Mucosa of rectum (tissue), 2 donors: Measurements from ENCODE around the gene VENTX.
"Not testable (repeated sequence)": the region's sequence is repeated elsewhere in the genome, so short reads cannot be mapped to it uniquely, and the experiment has no call there.

Experiments
- H3K27ac ChIP-seq, 2 donors: one replicate each; pipeline ENCODE4 v1.7.0; 2013; ENCODE audit warnings: inconsistent platforms in 2 of 2, low read depth in 2 of 2, low read length in 2 of 2
- H3K27me3 ChIP-seq, 2 donors: one replicate each; pipeline ENCODE4 v1.7.0; 2013; ENCODE audit warnings: low read length in 2 of 2; ENCODE audit not compliant: control insufficient read depth in 2 of 2, insufficient read depth in 2 of 2
- H3K36me3 ChIP-seq, 2 donors: one replicate each; pipeline ENCODE4 v1.7.0; 2013; ENCODE audit warnings: low read length in 2 of 2; ENCODE audit not compliant: control insufficient read depth in 2 of 2, insufficient read depth in 2 of 2
- H3K4me1 ChIP-seq, 2 donors: one replicate each; pipeline ENCODE4 v1.7.0; 2013; ENCODE audit warnings: low read length in 2 of 2, mild to moderate bottlenecking in 1 of 2; ENCODE audit not compliant: control insufficient read depth in 2 of 2, insufficient read depth in 2 of 2
- H3K4me3 ChIP-seq, 2 donors: one replicate each; pipeline ENCODE4 v1.7.0; 2013; ENCODE audit warnings: low read length in 2 of 2
- H3K9ac ChIP-seq, 2 donors: one replicate each; pipeline ENCODE4 v1.7.0; 2013; ENCODE audit warnings: low read length in 2 of 2, low read depth in 1 of 2, mild to moderate bottlenecking in 1 of 2
- H3K9me3 ChIP-seq, 2 donors: one replicate each; pipeline ENCODE4 v1.7.0; 2013; ENCODE audit warnings: low read length in 2 of 2; ENCODE audit not compliant: control insufficient read depth in 2 of 2
- donor health status: healthy.
- donor health status: Normal muscosa, but diverticular disease.

The VENTX gene

DNA sequence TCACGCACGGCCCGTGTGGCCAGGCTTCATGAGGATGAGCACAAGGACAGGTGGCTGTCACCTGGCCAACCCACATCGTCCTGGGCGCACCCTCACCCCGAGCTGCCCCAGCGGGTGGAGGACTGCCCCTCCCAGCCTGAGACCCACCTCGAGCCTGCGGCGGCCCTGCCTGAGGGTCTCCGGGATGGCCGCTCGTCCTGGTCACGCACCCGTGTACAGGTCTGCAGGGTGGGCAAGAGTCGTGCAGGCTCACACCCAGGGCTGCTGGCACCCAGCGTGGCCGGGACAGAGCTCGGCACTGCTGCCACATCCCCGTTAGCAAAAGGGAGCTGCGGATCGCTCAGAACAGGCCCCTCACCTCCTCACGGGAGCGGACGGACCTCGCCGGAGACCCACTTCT lies 22.1 kb upstream of the VENTX start:
- Histone ChIP-seq H3K4me3 (no peak overlapping the region), H3K27me3 (no peaks in the 10 kb centered on the region), H3K27ac (no peak overlapping the region), H3K36me3 (no peaks in the 10 kb centered on the region), H3K4me1 (no peaks in the 10 kb centered on the region), H3K9ac (no peak overlapping the region), H3K9me3 (no peaks in the 10 kb centered on the region)

DNA sequence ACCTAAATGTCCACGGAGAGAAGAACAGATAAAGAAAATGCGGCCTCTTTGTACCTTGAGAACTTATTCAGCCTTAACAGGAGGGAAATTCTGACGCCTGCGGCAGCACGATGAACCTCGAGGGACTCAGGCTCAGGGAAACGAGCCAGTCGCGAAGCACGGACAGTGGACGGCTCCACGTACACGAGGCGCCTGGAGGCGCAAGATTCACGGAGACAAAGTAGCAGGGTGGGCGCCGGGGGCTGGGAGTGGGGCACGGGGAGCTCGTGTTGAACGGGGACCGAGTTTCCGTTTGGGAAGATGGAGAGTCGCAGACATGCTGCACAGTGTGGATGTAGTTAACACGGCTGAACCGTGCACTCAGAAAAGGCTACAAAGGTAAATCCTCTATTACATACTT lies 20.9 kb upstream of the VENTX start:
- H3K9me3 ChIP-seq, result no peaks in the 10 kb centered on the region
- no peaks in the 10 kb centered on the region for H3K4me1 ChIP-seq
- no peaks in the 10 kb centered on the region for H3K36me3 ChIP-seq
- H3K9ac ChIP-seq, result no peak overlapping the region
- no peak overlapping the region for H3K27ac ChIP-seq
- no peak overlapping the region for H3K4me3 ChIP-seq
- H3K27me3 ChIP-seq, result no peaks in the 10 kb centered on the region

GRCh38 chr10:133217800-133218589 lies 19.7 kb upstream of the VENTX start:
- Histone ChIP-seq H3K36me3 (no peaks in the 10 kb centered on the region), H3K9me3 (no peaks in the 10 kb centered on the region), H3K27me3 (no peaks in the 10 kb centered on the region), H3K9ac (no peak overlapping the region), H3K27ac (no peak overlapping the region), H3K4me1 (no peaks in the 10 kb centered on the region), H3K4me3 (no peak overlapping the region)

DNA sequence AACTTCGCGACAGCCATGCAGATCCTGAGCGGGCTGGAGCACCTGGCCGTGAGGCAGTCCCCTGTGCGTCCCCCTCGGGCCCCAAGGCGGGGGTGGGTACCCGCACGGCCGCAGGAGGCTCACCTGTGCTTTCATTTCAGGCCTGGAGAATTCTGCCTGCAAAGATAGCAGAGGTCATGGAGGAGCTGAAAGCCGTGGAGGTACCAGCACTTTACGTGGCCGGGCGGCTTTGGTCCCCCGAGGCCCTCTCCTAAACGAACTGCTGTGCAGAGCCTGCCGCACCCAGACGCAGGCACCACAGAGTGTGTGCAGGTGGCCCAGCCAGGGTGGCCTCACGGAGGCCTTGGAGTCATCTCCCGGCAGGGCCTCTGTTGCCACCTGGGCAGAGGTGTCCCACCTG lies 18.8 kb upstream of the VENTX start:
- Histone ChIP-seq H3K9me3 (no peaks in the 10 kb centered on the region), H3K27me3 (no peaks in the 10 kb centered on the region), H3K4me1 (no peaks in the 10 kb centered on the region)

GRCh38 chr10:133219782-133220181 lies 17.9 kb upstream of the VENTX start:
- no peaks in the 10 kb centered on the region for H3K4me1 ChIP-seq
- H3K27me3 ChIP-seq, result no peaks in the 10 kb centered on the region
- no peaks in the 10 kb centered on the region for H3K36me3 ChIP-seq
- no peak overlapping the region for H3K4me3 ChIP-seq
- H3K9ac ChIP-seq, result no peak overlapping the region
- no peaks in the 10 kb centered on the region for H3K9me3 ChIP-seq
- H3K27ac ChIP-seq, result no peak overlapping the region

More for the DNA sequence above, 18.8 kb upstream of the VENTX start:
- no peak overlapping the region for H3K4me3 ChIP-seq
- no peaks in the 10 kb centered on the region for H3K36me3 ChIP-seq
- H3K27ac ChIP-seq, result no peak overlapping the region
- no peak overlapping the region for H3K9ac ChIP-seq

DNA sequence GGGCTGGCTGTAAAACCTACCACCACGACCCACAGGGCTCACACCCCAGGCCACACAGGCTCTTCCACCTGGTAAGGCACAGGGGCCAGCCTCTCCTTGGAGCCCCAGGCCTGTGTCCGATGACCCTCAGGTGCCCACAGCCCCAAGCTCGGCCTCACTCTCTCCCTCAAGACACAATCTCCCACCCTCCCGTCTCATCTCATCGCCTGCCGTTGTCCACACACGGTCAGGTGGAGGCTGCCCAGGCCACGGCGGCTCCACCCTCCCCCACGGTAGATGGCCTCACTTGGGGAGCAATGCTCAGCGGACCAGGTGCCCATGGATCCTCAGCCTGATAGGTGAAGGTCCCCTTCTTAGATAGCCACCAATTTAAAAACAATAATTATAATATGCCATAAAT lies 16.3 kb upstream of the VENTX start:
- no peaks in the 10 kb centered on the region for H3K27me3 ChIP-seq
- H3K4me3 ChIP-seq, result no peak overlapping the region
- H3K27ac ChIP-seq, result no peak overlapping the region

DNA sequence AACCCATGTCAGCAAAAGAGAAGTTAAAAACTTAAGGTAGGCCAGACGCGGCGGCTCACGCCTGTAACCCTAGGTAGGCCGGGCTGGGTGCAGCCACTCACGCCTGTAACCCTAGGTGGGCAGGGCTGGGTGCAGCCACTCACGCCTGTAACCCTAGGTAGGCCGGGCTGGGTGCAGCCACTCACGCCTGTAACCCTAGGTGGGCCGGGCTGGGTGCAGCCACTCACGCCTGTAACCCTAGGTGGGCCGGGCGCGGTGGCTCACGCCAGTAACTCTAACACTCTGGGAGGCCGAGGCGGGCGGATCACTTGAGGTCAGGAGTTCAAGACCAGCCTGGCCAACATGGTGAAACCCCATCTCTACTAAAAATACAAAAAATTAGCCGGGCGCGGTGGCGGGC lies 15.9 kb upstream of the VENTX start:
- H3K27me3 ChIP-seq, H3K36me3 ChIP-seq, H3K9ac ChIP-seq, H3K4me3 ChIP-seq, H3K27ac ChIP-seq, H3K9me3 ChIP-seq, H3K4me1 ChIP-seq: not testable (repeated sequence)

More for the DNA sequence above, 16.3 kb upstream of the VENTX start:
- Histone ChIP-seq H3K9me3 (no peaks in the 10 kb centered on the region), H3K9ac (no peak overlapping the region), H3K36me3 (no peaks in the 10 kb centered on the region), H3K4me1 (no peaks in the 10 kb centered on the region)

GRCh38 chr10:133224076-133224475 lies 13.6 kb upstream of the VENTX start:
- H3K9ac ChIP-seq, result no peak overlapping the region
- no peaks in the 10 kb centered on the region for H3K9me3 ChIP-seq
- H3K36me3 ChIP-seq, result no peaks in the 10 kb centered on the region
- peaks cover under 1 to 13% of the 10 kb centered on the region in 2 donors for H3K27me3 ChIP-seq
- H3K4me1 ChIP-seq, result no peaks in the 10 kb centered on the region
- H3K27ac ChIP-seq, result no peak overlapping the region
- no peak overlapping the region for H3K4me3 ChIP-seq

GRCh38 chr10:133224756-133225372 lies 12.8 kb upstream of the VENTX start:
- H3K36me3 ChIP-seq, result no peaks in the 10 kb centered on the region
- peaks cover 5 to 17% of the 10 kb centered on the region in 2 donors for H3K27me3 ChIP-seq
- H3K4me1 ChIP-seq, result no peaks in the 10 kb centered on the region
- H3K9ac ChIP-seq, result no peak overlapping the region
- no peak overlapping the region for H3K27ac ChIP-seq
- H3K4me3 ChIP-seq, result no peak overlapping the region
- no peaks in the 10 kb centered on the region for H3K9me3 ChIP-seq

GRCh38 chr10:133225707-133226191 lies 11.9 kb upstream of the VENTX start:
- Histone ChIP-seq H3K36me3 (no peaks in the 10 kb centered on the region), H3K27ac (no peak overlapping the region), H3K9me3 (no peaks in the 10 kb centered on the region), H3K4me3 (no peak overlapping the region), H3K27me3 (peaks cover 5 to 17% of the 10 kb centered on the region in 2 donors), H3K9ac (no peak overlapping the region), H3K4me1 (no peaks in the 10 kb centered on the region)
